HepG2 (cell line): Measurements from ENCODE around the gene GHR. TPM values are rescaled to one million over a fixed set of nuclear protein-coding genes. Genes with fewer than 3 reads are reported as not detected.

Source experiments
- ARHGAP35 ChIP-seq: sonication (generic); formaldehyde crosslinking; IDR thresholded peaks from 2 replicates; pipeline ENCODE4 v1.9.0; 2022; ENCODE audit warnings: mild to moderate bottlenecking, inconsistent platforms, moderate library complexity, missing genetic modification reagents, borderline replicate concordance
- CEBPB ChIP-seq: IDR thresholded peaks from 2 replicates; pipeline ENCODE4 v1.6.1; 2011; ENCODE audit warnings: low read depth, low read length, improper control_type of control experiment, borderline replicate concordance
- FOSL1 ChIP-seq: sonication (generic); formaldehyde crosslinking; IDR thresholded peaks from 2 replicates; pipeline ENCODE4 v1.9.0; 2021; ENCODE audit warnings: missing genetic modification reagents, borderline replicate concordance
- FOXK2 ChIP-seq: fragments of 450-650 bp; IDR thresholded peaks from 2 replicates; pipeline ENCODE4 v1.6.1; 2016
- FOXM1 ChIP-seq: sonication (generic); formaldehyde crosslinking; IDR thresholded peaks from 2 replicates; pipeline ENCODE4 v1.5.0; 2020; ENCODE audit warnings: missing genetic modification reagents
- GATA4 ChIP-seq: sonication (generic); IDR thresholded peaks from 2 replicates; pipeline ENCODE4 v1.6.1; 2016; ENCODE audit warnings: antibody characterized with exemption, low read depth, borderline replicate concordance
- IRX3 ChIP-seq: sonication (generic); formaldehyde crosslinking; IDR thresholded peaks from 2 replicates; pipeline ENCODE4 v1.8.1; 2023; ENCODE audit warnings: mild to moderate bottlenecking, low read depth, missing genetic modification reagents, borderline replicate concordance
- NFKBIZ ChIP-seq: IDR thresholded peaks from 2 replicates; pipeline ENCODE4 v1.6.1; 2018; ENCODE audit warnings: missing genetic modification reagents, missing compliant biosample characterization
- PHF20 ChIP-seq: sonication (generic); formaldehyde crosslinking; IDR thresholded peaks from 2 replicates; pipeline ENCODE4 v1.5.0; 2020; ENCODE audit warnings: mild to moderate bottlenecking, missing genetic modification reagents
- RFX3 ChIP-seq: IDR thresholded peaks from 2 replicates; pipeline ENCODE4 v1.6.1; 2016; ENCODE audit warnings: missing biosample characterization, missing genetic modification reagents
- SMARCC2 ChIP-seq: fragments of 450-650 bp; IDR thresholded peaks from 2 replicates; pipeline ENCODE4 v1.6.1; 2017; ENCODE audit warnings: antibody characterized with exemption, mild to moderate bottlenecking
- YY1 ChIP-seq: IDR thresholded peaks from 2 replicates; pipeline ENCODE4 v1.6.1; 2011; ENCODE audit warnings: low read length, low read depth, moderate library complexity, mild to moderate bottlenecking; ENCODE audit not compliant: insufficient read depth, insufficient replicate concordance
- ZNF263 ChIP-seq: sonication (generic); formaldehyde crosslinking; IDR thresholded peaks from 2 replicates; pipeline ENCODE4 v1.4.0; 2020; ENCODE audit warnings: missing genetic modification reagents
- ZNF362 ChIP-seq: sonication (generic); formaldehyde crosslinking; IDR thresholded peaks from 2 replicates; pipeline ENCODE4 v1.4.0; 2020; ENCODE audit warnings: missing genetic modification reagents, mild to moderate bottlenecking, borderline replicate concordance
- ZSCAN22 ChIP-seq: sonication (generic); formaldehyde crosslinking; IDR thresholded peaks from 2 replicates; pipeline ENCODE4 v1.4.0; 2020; ENCODE audit warnings: mild to moderate bottlenecking, missing genetic modification reagents
- polyA plus RNA-seq, 8 experiments: library from polyadenylated mRNA; depleted of rRNA in 3 of 8; stranded (reverse) in 7 of 8; unstranded in 1 of 8; fragments of >200 nt; fragmentation: Illumina TruSeq in 4 of 8; extraction: Trizol in 4 of 8; gene quantifications; 2 replicates each; pipeline versions ENCODE4 v1.2.1 to v1.2.3, GENCODE V29; 2011 to 2016; ENCODE audit warnings: low read depth in 4 of 8, missing spikeins in 1 of 8, mixed read lengths in 1 of 8; ENCODE audit not compliant: insufficient read depth in 1 of 8
- total RNA-seq, 5 experiments: library from RNA; depleted of rRNA; stranded (reverse); fragments of >200 nt; fragmentation: Illumina TruSeq; extraction: Trizol; gene quantifications; 2 replicates each; pipeline ENCODE4 v1.2.3, GENCODE V29; 2016; ENCODE audit warnings: low read depth in 1 of 5
- TF ChIP-seq, protein P1 (sequence below): sonication (generic); formaldehyde crosslinking; IDR thresholded peaks from 2 replicates; pipeline ENCODE4 v1.4.0; 2020; ENCODE audit warnings: missing genetic modification reagents; ENCODE audit errors: not compliant biosample characterization
- TF ChIP-seq, protein P2 (sequence below): sonication (generic); formaldehyde crosslinking; IDR thresholded peaks from 2 replicates; pipeline ENCODE4 v1.4.0; 2020; ENCODE audit warnings: missing genetic modification reagents, borderline replicate concordance
- TF ChIP-seq, protein P3 (sequence below): sonication (generic); formaldehyde crosslinking; IDR thresholded peaks from 2 replicates; pipeline ENCODE4 v1.4.0; 2020; ENCODE audit warnings: missing genetic modification reagents

The GHR gene
- total and polyA plus RNA-seq, 2 of the 13 experiments (the other 11 are each of a cell fraction or from before 2014, with no cell fraction given): 0.07 TPM; not detected in 1

DNA sequence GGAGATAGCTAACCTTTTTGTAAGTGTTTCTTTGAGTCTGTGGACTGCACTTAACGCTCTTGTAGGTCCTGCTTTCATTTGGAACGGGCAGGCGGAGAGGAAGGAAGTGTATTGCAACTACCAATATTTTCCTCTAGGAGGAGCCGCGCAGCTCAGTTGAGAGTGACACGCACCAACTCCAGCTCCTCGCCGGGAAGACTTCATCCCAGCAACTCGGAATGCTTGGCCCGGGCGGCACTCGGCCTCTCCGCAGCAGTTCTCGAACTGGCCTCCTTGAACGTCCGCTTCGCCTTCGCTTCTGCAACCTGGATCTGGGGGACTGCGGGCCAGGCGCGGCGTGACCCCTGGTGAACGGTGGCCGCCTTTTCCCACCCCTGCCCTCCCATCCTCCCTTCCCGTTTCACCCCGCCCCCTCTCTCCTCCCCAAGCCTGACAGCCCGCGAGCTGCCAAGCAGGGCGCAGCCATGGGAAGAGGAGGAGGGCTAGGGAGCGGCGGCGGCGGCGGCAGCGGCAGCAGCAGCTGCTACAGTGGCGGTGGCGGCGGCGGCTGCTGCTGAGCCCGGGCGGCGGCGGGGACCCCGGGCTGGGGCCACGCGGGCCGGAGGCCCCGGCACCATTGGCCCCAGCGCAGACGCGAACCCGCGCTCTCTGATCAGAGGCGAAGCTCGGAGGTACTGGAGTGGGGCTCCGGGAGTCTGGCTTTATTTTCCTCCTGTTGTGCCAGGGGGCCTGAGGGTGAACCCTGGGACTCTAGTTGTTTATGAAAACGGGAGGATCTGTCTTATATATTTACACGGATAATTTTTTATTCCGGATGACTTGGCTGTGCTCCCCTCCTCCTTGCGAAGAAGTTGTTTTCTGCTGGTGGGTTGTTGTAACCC lies at the start of gene GHR (continued):
- TF ChIP-seq GATA4: no peak
- no peak for TF ChIP-seq RFX3
- no peak for TF ChIP-seq FOSL1 (CRISPR knock-in tag)
- TF ChIP-seq, protein P1, sequence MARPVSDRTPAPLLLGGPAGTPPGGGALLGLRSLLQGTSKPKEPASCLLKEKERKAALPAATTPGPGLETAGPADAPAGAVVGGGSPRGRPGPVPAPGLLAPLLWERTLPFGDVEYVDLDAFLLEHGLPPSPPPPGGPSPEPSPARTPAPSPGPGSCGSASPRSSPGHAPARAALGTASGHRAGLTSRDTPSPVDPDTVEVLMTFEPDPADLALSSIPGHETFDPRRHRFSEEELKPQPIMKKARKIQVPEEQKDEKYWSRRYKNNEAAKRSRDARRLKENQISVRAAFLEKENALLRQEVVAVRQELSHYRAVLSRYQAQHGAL (CRISPR knock-in tag): no peak
- peak; percentile 18 for TF ChIP-seq YY1
- TF ChIP-seq ZNF362 (CRISPR knock-in tag): no peak
- TF ChIP-seq ZNF263 (CRISPR knock-in tag): peak; percentile 71
- TF ChIP-seq, protein P2, sequence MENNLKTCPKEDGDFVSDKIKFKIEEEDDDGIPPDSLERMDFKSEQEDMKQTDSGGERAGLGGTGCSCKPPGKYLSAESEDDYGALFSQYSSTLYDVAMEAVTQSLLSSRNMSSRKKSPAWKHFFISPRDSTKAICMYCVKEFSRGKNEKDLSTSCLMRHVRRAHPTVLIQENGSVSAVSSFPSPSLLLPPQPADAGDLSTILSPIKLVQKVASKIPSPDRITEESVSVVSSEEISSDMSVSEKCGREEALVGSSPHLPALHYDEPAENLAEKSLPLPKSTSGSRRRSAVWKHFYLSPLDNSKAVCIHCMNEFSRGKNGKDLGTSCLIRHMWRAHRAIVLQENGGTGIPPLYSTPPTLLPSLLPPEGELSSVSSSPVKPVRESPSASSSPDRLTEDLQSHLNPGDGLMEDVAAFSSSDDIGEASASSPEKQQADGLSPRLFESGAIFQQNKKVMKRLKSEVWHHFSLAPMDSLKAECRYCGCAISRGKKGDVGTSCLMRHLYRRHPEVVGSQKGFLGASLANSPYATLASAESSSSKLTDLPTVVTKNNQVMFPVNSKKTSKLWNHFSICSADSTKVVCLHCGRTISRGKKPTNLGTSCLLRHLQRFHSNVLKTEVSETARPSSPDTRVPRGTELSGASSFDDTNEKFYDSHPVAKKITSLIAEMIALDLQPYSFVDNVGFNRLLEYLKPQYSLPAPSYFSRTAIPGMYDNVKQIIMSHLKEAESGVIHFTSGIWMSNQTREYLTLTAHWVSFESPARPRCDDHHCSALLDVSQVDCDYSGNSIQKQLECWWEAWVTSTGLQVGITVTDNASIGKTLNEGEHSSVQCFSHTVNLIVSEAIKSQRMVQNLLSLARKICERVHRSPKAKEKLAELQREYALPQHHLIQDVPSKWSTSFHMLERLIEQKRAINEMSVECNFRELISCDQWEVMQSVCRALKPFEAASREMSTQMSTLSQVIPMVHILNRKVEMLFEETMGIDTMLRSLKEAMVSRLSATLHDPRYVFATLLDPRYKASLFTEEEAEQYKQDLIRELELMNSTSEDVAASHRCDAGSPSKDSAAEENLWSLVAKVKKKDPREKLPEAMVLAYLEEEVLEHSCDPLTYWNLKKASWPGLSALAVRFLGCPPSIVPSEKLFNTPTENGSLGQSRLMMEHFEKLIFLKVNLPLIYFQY: no peak
- TF ChIP-seq NFKBIZ (CRISPR knock-in tag): no peak
- no peak for TF ChIP-seq FOXK2
- no peak for TF ChIP-seq ARHGAP35
- TF ChIP-seq PHF20 (CRISPR knock-in tag): no peak
- TF ChIP-seq, protein P3, sequence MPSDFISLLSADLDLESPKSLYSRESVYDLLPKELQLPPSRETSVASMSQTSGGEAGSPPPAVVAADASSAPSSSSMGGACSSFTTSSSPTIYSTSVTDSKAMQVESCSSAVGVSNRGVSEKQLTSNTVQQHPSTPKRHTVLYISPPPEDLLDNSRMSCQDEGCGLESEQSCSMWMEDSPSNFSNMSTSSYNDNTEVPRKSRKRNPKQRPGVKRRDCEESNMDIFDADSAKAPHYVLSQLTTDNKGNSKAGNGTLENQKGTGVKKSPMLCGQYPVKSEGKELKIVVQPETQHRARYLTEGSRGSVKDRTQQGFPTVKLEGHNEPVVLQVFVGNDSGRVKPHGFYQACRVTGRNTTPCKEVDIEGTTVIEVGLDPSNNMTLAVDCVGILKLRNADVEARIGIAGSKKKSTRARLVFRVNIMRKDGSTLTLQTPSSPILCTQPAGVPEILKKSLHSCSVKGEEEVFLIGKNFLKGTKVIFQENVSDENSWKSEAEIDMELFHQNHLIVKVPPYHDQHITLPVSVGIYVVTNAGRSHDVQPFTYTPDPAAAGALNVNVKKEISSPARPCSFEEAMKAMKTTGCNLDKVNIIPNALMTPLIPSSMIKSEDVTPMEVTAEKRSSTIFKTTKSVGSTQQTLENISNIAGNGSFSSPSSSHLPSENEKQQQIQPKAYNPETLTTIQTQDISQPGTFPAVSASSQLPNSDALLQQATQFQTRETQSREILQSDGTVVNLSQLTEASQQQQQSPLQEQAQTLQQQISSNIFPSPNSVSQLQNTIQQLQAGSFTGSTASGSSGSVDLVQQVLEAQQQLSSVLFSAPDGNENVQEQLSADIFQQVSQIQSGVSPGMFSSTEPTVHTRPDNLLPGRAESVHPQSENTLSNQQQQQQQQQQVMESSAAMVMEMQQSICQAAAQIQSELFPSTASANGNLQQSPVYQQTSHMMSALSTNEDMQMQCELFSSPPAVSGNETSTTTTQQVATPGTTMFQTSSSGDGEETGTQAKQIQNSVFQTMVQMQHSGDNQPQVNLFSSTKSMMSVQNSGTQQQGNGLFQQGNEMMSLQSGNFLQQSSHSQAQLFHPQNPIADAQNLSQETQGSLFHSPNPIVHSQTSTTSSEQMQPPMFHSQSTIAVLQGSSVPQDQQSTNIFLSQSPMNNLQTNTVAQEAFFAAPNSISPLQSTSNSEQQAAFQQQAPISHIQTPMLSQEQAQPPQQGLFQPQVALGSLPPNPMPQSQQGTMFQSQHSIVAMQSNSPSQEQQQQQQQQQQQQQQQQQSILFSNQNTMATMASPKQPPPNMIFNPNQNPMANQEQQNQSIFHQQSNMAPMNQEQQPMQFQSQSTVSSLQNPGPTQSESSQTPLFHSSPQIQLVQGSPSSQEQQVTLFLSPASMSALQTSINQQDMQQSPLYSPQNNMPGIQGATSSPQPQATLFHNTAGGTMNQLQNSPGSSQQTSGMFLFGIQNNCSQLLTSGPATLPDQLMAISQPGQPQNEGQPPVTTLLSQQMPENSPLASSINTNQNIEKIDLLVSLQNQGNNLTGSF (CRISPR knock-in tag): no peak
- no peak for TF ChIP-seq FOXM1
- TF ChIP-seq CEBPB: no peak
- TF ChIP-seq SMARCC2: no peak
- no peak for TF ChIP-seq IRX3 (CRISPR knock-in tag)
- no peak for TF ChIP-seq ZSCAN22 (CRISPR knock-in tag)
